T-cell (primary cell): ENCODE measurements around the gene DLGAP1. TPM values are rescaled to one million over a fixed set of nuclear protein-coding genes. Genes with fewer than 3 reads are reported as not detected.
"Not testable (repeated sequence)": the region's sequence is repeated elsewhere in the genome, so short reads cannot be mapped to it uniquely, and the experiment has no call there.

Source experiments
- ATAC-seq, 4 experiments: fragments of 200-7000 bp in 3 of 4; fragments of 150-1000 bp in 1 of 4; cut with Tn5 transposase; replicated peaks in 1 of 4; 1 replicate in 3 of 4; 2 replicates in 1 of 4; pipeline ENCODE4 v1.10.0; 2021; ENCODE audit warnings: moderate library complexity in 3 of 4, mild to moderate bottlenecking in 2 of 4, moderate number of reproducible peaks in 1 of 4
- CTCF ChIA-PET, 2 donors: fragments of 300-600 bp; sonication (Branson Sonifier 250); formaldehyde crosslinking; loops; one replicate each; lab custom pipeline; 2022; ENCODE audit warnings: antibody characterized with exemption in 2 of 2; lab: Charles Lee
- POLR2A ChIA-PET, 2 donors: fragments of 300-600 bp; sonication (Branson Sonifier 250); formaldehyde crosslinking; loops; one replicate each; lab custom pipeline; 2022; ENCODE audit warnings: antibody characterized with exemption in 2 of 2; lab: Charles Lee
- DNase-seq, 35 experiments: peaks; one replicate each; pipeline versions ENCODE4 v3.0.0 to v3.0.0-alpha.2; 2013 to 2023
- H3K27ac ChIP-seq: one replicate; pipeline ENCODE4 v1.5.1; 2013; ENCODE audit warnings: low read length
- H3K27me3 ChIP-seq, 2 experiments: replicated peaks in 1 of 2; 1 replicate in 1 of 2; 2 replicates in 1 of 2; pipeline versions ENCODE4 v1.6.1 to v1.7.0; 2013; ENCODE audit warnings: low read length in 1 of 2, mixed read lengths in 1 of 2; ENCODE audit not compliant: control insufficient read depth in 2 of 2, insufficient read depth in 2 of 2; ENCODE audit errors: extremely low read depth in 1 of 2
- H3K36me3 ChIP-seq, 2 donors: 1 replicate in 1 of 2; 2 replicates in 1 of 2; pipeline versions ENCODE4 v1.6.1 to v1.7.0; 2013; ENCODE audit warnings: low read length in 1 of 2; ENCODE audit not compliant: control insufficient read depth in 2 of 2, insufficient read depth in 1 of 2; ENCODE audit errors: extremely low read depth in 1 of 2
- H3K4me1 ChIP-seq, 2 experiments: 1 replicate in 1 of 2; 2 replicates in 1 of 2; pipeline versions ENCODE4 v1.6.1 to v1.7.0; 2013; ENCODE audit warnings: low read length in 2 of 2, mixed read lengths in 1 of 2; ENCODE audit not compliant: insufficient read depth in 2 of 2, control insufficient read depth in 1 of 2; ENCODE audit errors: extremely low read depth in 1 of 2
- H3K4me3 ChIP-seq, 2 donors: 1 replicate in 1 of 2; 2 replicates in 1 of 2; pipeline versions ENCODE4 v1.5.1 to v1.7.0; 2013; ENCODE audit warnings: mild to moderate bottlenecking in 2 of 2, low read length in 1 of 2, moderate library complexity in 1 of 2; ENCODE audit not compliant: control insufficient read depth in 1 of 2; ENCODE audit errors: extremely low read depth in 1 of 2
- H3K9me3 ChIP-seq: 2 replicates; pipeline ENCODE4 v1.7.0; 2013
- H3K27ac Mint-ChIP-seq, 2 donors: one replicate each; pipeline ENCODE4 v1.8.0; 2020 to 2021; ENCODE audit warnings: mild to moderate bottlenecking in 2 of 2, mixed read lengths in 2 of 2
- H3K27me3 Mint-ChIP-seq, 2 donors: one replicate each; pipeline ENCODE4 v1.8.0; 2021 to 2022; ENCODE audit warnings: mixed read lengths in 2 of 2
- H3K36me3 Mint-ChIP-seq: one replicate; pipeline ENCODE4 v1.8.0; 2021; ENCODE audit warnings: mixed read lengths
- H3K4me1 Mint-ChIP-seq, 3 donors: one replicate each; pipeline ENCODE4 v1.8.0; 2020 to 2022; ENCODE audit warnings: mixed read lengths in 3 of 3, mild to moderate bottlenecking in 1 of 3
- H3K4me3 Mint-ChIP-seq, 3 donors: one replicate each; pipeline ENCODE4 v1.8.0; 2020 to 2022; ENCODE audit warnings: mild to moderate bottlenecking in 3 of 3, mixed read lengths in 3 of 3, moderate library complexity in 3 of 3
- H3K9me3 Mint-ChIP-seq, 3 donors: one replicate each; pipeline ENCODE4 v1.8.0; 2020 to 2022; ENCODE audit warnings: mixed read lengths in 3 of 3
- WGBS: methylation state at CpG from one replicate; pipeline ENCODE4 v1.1.5; 2013; ENCODE audit warnings: missing lambda C conversion rate; ENCODE audit not compliant: insufficient coverage; 5-methylcytosine and 5-hydroxymethylcytosine counted together
- total RNA-seq, 35 experiments: library from RNA in 6 of 35; stranded (reverse) in 6 of 35; fragments of 120-200 nt in 1 of 35; gene quantifications; one replicate each; pipeline versions ENCODE4 v1.2.1 to v1.2.4 and lab custom pipeline; 2013 to 2026

DLGAP1 gene
- total RNA-seq, 5 donors from 2014 or later (not counting 1 experiment from before 2014, with no cell fraction given), result 0.25 to 1.8 (median 0.26) TPM

DNA sequence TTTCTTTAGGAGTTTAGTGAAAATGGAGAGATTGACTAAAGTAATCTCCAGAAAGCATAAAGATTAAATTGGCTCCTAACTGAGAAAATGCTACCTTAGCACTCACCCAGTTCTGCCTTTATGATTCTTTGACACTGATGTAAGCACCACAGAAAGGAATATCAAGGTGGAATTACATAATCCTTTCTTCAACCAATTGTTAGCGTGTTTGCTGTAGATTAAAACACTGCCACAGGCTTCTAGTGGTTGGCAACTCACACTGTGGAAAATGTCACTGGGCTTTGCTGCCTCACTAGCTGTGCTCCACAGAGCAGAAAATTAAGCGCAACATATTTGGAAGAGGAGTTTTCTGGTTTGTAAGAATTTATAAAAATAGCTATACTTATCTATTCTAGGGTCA lies 104.1 kb downstream of the DLGAP1 start:
- DNase-seq (no peak), ATAC-seq (no peak)
- no peak overlapping the region for H3K27ac ChIP-seq
- H3K27me3 ChIP-seq, result no peaks in the 10 kb centered on the region
- Mint-ChIP-seq H3K4me1 (no peaks in the 10 kb centered on the region), H3K36me3 (no peaks in the 10 kb centered on the region), H3K27ac (no peak overlapping the region), H3K4me3 (no peak overlapping the region), H3K27me3 (no peaks in the 10 kb centered on the region), H3K9me3 (peaks cover 7 to 11% (median 9%) of the 10 kb centered on the region in 3 donors)
- H3K9me3 ChIP-seq, result no peaks in the 10 kb centered on the region
- ChIA-PET CTCF (no interaction called here), POLR2A (no interaction called here)
- no peak overlapping the region for H3K4me3 ChIP-seq
- H3K36me3 ChIP-seq, result no peaks in the 10 kb centered on the region
- WGBS, result 67% methylated on average over 1 of the region's 2 CpGs
- no peaks in the 10 kb centered on the region for H3K4me1 ChIP-seq

DNA sequence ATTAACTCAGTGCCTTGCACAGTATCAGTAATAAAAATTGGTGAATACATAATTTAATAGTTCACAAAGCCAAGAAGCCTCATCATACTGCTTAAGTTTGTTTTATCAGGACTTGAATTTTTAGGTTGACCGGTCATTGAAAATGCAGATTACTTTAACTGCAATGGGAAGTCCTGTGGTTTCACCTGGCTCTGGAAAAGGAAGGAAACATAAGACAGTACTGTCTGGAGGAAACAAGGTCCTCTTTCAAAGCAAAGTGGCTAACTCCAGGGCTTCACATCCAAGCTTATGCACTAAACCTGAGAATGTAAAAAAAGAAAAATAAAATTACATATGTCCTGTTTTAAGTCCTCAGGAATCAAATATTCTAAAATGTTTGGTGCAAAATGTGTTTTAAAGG lies 119.7 kb downstream of the DLGAP1 start:
- no peak for ATAC-seq

DNA sequence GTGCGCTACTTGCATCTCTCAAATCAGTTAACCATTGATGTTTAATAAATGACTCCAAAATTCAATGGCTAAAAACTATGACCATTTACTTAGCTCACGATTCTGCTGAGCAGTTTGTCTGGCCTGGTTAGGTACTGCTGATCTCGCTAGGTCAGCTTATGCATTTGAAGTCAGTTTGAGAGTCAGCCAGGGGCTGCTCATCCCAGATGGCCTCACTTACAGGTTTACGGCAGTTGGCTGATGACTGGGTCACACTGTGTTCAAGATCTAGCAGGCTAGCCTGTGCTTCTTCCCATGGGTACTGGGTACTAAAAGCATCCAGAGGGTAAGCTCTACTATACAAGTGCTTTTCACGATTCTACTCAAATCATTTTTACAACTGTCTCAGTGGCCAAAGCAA lies 122.1 kb downstream of the DLGAP1 start:
- no peak overlapping the region for H3K27ac Mint-ChIP-seq
- Histone ChIP-seq H3K9me3 (no peaks in the 10 kb centered on the region), H3K4me1 (no peaks in the 10 kb centered on the region), H3K4me3 (no peak overlapping the region), H3K36me3 (no peaks in the 10 kb centered on the region), H3K27ac (no peak overlapping the region), H3K27me3 (no peaks in the 10 kb centered on the region)
- WGBS, result 87% methylated on average over 3 of the region's 5 CpGs
- no peaks in the 10 kb centered on the region for H3K36me3 Mint-ChIP-seq
- CTCF ChIA-PET, result no interaction called here
- DNase-seq (no peak), ATAC-seq (no peak)
- no peak overlapping the region for H3K4me3 Mint-ChIP-seq
- peaks cover 0 to 3% of the 10 kb centered on the region in 2 donors for H3K27me3 Mint-ChIP-seq
- no peaks in the 10 kb centered on the region for H3K4me1 Mint-ChIP-seq
- peaks cover 8 to 17% (median 17%) of the 10 kb centered on the region in 3 donors for H3K9me3 Mint-ChIP-seq
- POLR2A ChIA-PET, result no interaction called here

More for the DNA sequence above, 119.7 kb downstream of the DLGAP1 start:
- H3K36me3 Mint-ChIP-seq, result no peaks in the 10 kb centered on the region
- H3K9me3 Mint-ChIP-seq, result peaks cover 8 to 17% (median 14%) of the 10 kb centered on the region in 3 donors
- WGBS, result no CpG with 5 or more reads among the region's 1 CpG
- POLR2A ChIA-PET, result no interaction called here
- DNase-seq, result no peak
- CTCF ChIA-PET, result no interaction called here
- no peaks in the 10 kb centered on the region for H3K9me3 ChIP-seq
- H3K4me3 ChIP-seq, result no peak overlapping the region
- no peaks in the 10 kb centered on the region for H3K36me3 ChIP-seq
- H3K27ac Mint-ChIP-seq, result no peak overlapping the region
- H3K27me3 ChIP-seq, result no peaks in the 10 kb centered on the region
- no peak overlapping the region for H3K4me3 Mint-ChIP-seq
- no peak overlapping the region for H3K27ac ChIP-seq
- peaks cover 0 to 3% of the 10 kb centered on the region in 2 donors for H3K27me3 Mint-ChIP-seq
- H3K4me1 ChIP-seq, result no peaks in the 10 kb centered on the region
- no peaks in the 10 kb centered on the region for H3K4me1 Mint-ChIP-seq

DNA sequence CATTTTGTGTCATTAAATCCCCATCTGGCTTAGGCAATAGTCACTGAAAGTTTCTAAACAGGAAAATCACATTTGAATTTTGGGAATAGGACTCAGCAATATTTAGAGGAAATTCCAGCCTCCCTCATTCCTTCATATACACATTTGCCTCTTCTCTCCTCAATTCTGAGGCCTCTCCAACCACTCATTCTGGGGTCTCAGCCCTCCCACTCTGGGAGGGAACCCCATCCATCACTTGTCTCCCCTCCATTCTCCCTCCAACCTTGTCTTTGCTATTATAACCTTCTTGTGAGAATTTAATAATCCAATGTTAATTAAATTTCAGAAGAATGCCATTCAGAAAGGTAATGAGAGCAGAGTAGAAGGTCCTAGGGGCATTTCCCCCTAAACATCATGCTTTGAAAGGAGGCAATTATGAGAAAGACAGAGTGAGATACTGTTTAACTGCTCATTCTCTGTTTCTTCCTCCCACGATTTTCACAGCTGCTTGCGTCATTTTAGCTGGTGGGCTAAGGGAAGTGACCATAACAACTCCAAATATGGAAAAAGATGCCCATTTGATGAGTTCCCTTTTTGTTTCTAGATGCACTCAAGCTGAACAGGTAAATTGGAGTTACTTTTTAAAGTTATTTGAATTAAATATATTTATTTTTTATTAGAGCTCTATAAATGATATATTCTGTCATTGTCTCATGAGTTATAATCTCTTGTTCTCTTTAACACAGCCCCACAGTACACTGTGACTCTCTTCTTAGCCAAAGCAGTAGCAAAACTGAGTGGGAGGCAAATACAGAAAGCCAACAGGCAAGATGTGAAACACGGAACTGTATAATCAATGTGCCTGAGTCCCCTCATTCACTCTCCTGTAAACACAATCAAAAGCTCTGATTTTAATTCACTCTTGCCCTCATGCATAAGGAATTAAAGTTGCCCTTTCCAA lies 135.1 kb downstream of the DLGAP1 start:
- no peaks in the 10 kb centered on the region for H3K9me3 ChIP-seq
- no CpG with 5 or more reads among the region's 3 CpGs for WGBS
- H3K27ac Mint-ChIP-seq, result no peak overlapping the region
- H3K4me3 ChIP-seq, result no peak overlapping the region
- H3K4me1 ChIP-seq, result no peaks in the 10 kb centered on the region
- ATAC-seq (no peak), DNase-seq (no peak)
- no peak overlapping the region for H3K27ac ChIP-seq
- no peak overlapping the region for H3K4me3 Mint-ChIP-seq
- no peaks in the 10 kb centered on the region for H3K27me3 ChIP-seq
- ChIA-PET POLR2A (no interaction called here), CTCF (no interaction called here)
- H3K4me1 Mint-ChIP-seq, result no peaks in the 10 kb centered on the region
- H3K36me3 Mint-ChIP-seq, result no peaks in the 10 kb centered on the region
- peaks cover 6 to 16% (median 11%) of the 10 kb centered on the region in 3 donors for H3K9me3 Mint-ChIP-seq
- no peaks in the 10 kb centered on the region for H3K27me3 Mint-ChIP-seq
- H3K36me3 ChIP-seq, result no peaks in the 10 kb centered on the region

DNA sequence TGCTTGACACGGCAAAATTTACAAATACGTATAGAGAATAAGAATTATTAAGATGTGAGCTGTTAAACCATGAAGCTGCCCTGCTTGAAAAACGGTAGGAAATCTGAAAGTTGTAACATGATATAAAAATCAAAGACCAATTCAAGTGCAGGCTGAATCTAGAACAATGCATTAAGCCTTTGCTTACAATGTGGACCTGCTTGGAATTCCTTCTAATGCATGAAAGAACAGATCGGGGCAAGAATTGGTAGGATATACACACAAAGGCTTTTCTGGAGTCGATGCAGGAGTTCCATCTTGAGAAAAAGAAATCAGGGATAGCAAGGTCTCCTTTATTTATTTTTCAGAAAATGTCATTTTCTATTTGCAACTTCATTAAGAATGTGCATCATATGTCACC lies 136.8 kb downstream of the DLGAP1 start:
- H3K27ac ChIP-seq, result no peak overlapping the region
- ChIA-PET CTCF (no interaction called here), POLR2A (no interaction called here)
- H3K9me3 Mint-ChIP-seq, result peaks cover 4 to 10% (median 7%) of the 10 kb centered on the region in 3 donors
- no peaks in the 10 kb centered on the region for H3K36me3 Mint-ChIP-seq
- H3K9me3 ChIP-seq, result no peaks in the 10 kb centered on the region
- no peak for DNase-seq
- no peak for ATAC-seq
- no peaks in the 10 kb centered on the region for H3K27me3 Mint-ChIP-seq
- H3K27me3 ChIP-seq, result no peaks in the 10 kb centered on the region
- no peak overlapping the region for H3K4me3 Mint-ChIP-seq
- no peak overlapping the region for H3K4me3 ChIP-seq
- H3K4me1 Mint-ChIP-seq, result no peaks in the 10 kb centered on the region
- no peak overlapping the region for H3K27ac Mint-ChIP-seq
- 85% methylated on average over 3 of the region's 5 CpGs for WGBS
- H3K36me3 ChIP-seq, result no peaks in the 10 kb centered on the region
- no peaks in the 10 kb centered on the region for H3K4me1 ChIP-seq

DNA sequence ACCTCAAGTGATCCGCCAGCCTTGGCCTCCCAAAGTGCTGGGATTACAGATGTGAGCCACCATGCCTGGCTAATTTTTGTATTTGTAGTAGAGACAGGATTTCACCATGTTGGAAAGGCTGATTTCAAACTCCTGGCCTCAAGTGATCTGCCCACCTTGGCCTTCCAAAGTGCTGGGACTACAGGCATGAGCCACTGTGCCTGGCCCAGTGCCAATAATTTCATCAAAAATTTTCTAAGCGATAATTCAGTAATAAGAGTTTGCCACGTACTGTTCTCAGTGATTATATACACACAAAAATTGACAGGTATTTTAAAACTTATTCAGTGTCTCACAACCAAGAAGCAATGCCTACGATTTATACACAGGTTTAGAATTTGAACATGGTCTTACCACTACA lies 143.2 kb downstream of the DLGAP1 start:
- POLR2A ChIA-PET, H3K27ac ChIP-seq, H3K4me3 Mint-ChIP-seq, CTCF ChIA-PET, H3K36me3 Mint-ChIP-seq, DNase-seq, H3K4me3 ChIP-seq, H3K27ac Mint-ChIP-seq, H3K27me3 Mint-ChIP-seq, H3K36me3 ChIP-seq, H3K4me1 Mint-ChIP-seq, H3K27me3 ChIP-seq, H3K4me1 ChIP-seq, ATAC-seq, H3K9me3 ChIP-seq: not testable (repeated sequence)
- WGBS, result 100% methylated on average over 1 of the region's 4 CpGs
- H3K9me3 Mint-ChIP-seq, result peaks cover 0 to 12% (median 0%) of the 10 kb centered on the region in 3 donors
